Measurements from ENCODE around the gene UST.

GRCh38 chr6:149108038-149108748, 361.4 kb downstream of the UST start:
- TF ChIP-seq, protein P1, sequence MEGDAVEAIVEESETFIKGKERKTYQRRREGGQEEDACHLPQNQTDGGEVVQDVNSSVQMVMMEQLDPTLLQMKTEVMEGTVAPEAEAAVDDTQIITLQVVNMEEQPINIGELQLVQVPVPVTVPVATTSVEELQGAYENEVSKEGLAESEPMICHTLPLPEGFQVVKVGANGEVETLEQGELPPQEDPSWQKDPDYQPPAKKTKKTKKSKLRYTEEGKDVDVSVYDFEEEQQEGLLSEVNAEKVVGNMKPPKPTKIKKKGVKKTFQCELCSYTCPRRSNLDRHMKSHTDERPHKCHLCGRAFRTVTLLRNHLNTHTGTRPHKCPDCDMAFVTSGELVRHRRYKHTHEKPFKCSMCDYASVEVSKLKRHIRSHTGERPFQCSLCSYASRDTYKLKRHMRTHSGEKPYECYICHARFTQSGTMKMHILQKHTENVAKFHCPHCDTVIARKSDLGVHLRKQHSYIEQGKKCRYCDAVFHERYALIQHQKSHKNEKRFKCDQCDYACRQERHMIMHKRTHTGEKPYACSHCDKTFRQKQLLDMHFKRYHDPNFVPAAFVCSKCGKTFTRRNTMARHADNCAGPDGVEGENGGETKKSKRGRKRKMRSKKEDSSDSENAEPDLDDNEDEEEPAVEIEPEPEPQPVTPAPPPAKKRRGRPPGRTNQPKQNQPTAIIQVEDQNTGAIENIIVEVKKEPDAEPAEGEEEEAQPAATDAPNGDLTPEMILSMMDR (IDR thresholded peaks at IDR 0.05) = no peak
- no peak for TF ChIP-seq ZFX (IDR thresholded peaks at IDR 0.05; ENCODE audit: borderline replicate concordance)
